ENCODE data around the gene DBP.
"Not testable (repeated sequence)": the region's sequence is repeated elsewhere in the genome, so short reads cannot be mapped to it uniquely, and the experiment has no call there.

Gene DBP

DNA sequence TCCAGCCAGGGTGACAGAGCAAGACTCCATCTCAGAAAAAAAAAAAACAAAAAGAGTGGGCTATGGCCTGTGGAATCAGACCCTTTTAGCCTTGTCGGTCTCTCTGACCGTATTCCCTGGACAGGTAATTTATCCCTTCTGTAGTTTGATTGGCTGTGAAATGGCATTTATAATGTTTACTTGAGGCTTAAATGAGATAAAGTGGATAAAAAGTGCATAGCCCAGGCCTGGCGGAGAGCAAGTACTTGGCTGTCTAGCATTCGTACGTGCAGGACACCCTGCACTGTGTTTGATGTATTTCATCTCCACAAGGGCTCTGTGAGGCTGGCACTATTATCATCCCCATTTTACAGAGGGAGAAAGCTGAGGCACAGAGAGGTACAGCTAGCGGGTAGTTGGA, 28.6 kb upstream of the DBP start:
- DNase-seq (ENCODE audit: low spot score), result no peak

DNA sequence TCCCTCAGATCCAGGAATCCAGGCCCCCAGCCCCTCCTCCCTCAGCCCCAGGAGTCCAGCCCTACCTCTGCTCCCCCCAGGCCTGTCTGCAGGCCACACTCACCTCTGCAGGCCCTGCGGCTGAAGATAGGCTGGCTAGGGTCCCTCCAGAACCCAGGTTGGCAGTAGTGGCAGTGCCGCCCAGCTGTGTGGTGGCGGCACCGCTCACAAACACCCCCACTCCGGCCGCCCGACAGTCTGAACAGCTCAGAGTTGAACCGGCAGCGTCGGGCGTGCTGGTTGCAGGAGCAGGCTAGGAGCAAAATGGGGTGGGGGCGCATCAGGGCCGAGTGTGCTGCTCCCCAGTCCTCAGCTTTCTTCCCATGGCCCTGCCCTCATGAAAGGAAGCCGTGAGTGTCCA, 27.3 kb upstream of the DBP start:
- DNase-seq (ENCODE audit: low spot score), result no peak

DNA sequence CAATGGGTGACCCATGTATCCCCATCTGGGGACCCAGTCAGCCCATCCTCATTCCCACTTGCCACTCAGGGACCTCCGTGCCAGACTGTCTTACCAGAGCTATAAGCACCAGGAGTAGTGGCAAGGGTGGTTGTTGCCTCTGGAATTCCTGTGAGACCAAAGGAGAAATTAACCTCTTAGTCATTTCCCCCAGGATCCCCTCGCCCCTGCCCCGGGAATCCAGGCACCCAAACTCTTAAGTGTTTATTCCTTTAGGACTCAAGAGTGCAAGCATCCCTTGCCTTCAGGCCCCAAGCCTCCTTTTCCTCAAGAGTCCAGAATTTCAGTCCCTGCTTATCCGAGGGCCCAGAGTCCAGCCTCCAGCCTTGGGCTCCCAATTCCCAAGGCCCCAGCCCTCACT, 26.5 kb upstream of the DBP start:
- DNase-seq (ENCODE audit: low spot score), result no peak

DNA sequence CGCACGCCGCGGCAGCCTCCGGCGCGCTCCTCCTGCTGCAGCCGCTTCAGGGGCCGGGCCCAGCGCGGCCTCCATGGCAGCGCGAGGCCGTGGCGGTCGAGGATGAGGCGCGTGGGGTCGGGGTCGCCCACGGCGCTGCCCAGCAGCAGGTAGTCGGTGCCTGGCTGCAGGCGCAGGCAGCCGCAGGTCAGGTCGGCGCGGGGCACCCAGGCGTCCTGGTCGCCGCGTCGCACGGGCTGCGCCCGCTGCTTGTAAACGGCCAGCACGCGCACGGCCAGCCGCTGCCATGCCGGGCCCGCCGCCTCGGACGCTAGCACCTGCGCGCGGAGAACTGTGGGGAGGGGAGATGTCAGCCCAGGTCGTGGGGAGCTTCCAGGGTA, 24.5 kb upstream of the DBP start:
- DNase-seq (ENCODE audit: low spot score), result no peak

DNA sequence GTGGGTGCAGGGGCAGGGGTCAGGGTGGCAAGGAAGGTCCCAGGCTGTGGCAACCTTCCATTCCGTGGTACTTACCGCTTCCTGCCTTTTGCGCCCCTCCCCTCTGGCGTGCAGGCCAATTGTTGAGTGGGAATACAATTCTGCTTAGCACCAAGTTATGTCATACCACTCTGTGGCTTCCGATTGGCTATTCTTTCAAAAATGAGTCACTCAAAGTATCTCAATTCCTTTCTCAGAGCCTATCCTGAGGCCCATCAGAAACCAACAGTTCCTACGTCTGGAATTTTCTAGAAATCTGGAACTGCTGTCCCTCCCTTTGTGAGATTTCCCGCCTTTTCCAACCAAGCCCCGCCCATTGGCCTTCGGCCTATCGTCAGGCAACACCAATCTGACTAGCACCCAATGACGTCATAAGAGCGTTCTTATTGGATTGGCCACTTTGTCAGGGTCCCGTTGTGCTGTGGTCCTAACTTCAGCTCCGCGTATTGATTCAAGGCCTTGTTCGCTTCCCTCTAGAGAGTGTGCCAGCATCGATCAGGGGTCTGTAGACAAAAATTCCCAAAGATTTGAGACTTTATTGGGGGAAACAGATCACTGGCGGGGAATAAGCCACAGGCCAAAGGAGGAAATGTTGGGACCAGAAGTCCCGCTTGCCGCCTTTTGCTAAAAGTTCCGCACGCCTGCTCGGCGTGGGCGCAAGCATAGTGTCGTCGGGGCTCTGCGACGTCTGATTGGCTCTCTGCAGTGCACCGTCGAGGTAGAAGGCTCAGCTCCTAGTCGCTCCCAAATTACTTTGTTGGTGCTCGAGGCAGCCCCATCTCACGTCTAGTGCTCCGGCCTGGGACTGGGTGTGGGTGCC, 23.9 kb upstream of the DBP start:
- peak; percentile 84 for DNase-seq (ENCODE audit: low spot score)

DNA sequence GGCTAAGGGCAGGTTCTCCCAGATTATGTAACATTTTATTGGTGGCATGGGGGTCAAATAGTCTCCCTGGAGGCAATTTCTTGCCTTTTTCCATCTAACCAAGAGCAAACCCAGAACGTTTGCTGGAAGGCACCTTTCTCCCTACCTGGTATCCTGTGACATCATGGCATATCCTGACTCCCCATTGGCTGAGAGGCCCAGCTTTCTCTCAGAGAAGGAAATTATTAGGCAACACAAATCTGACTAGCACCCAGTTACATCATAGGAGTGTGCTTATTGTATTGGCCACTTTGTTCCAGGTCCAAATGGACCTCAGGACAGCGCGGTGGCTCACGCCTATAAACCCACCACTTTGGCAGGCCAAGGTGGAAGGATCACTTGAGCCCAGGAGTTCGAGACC, 22.6 kb upstream of the DBP start:
- DNase-seq (ENCODE audit: low spot score), result no peak

DNA sequence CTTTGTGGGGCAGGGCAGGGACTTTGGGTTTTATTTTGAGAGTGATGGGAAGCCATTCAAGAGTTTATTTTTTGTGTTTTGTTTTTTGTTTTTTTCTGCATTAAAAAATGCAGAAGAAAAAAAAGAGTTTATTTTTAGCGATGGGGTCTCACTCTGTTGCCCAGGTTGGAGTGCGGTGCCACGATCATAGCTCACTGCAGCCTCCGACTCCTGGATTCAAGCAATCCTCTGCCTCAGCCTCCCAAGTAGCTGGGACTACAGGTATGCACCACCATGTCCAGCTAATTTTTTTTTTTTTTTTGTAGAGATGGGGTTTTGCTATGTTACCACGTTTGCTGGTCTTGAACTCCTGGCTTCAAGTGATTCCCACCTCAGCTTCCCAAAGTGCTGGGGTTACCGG, 21.3 kb upstream of the DBP start:
- DNase-seq (ENCODE audit: low spot score), result no peak

DNA sequence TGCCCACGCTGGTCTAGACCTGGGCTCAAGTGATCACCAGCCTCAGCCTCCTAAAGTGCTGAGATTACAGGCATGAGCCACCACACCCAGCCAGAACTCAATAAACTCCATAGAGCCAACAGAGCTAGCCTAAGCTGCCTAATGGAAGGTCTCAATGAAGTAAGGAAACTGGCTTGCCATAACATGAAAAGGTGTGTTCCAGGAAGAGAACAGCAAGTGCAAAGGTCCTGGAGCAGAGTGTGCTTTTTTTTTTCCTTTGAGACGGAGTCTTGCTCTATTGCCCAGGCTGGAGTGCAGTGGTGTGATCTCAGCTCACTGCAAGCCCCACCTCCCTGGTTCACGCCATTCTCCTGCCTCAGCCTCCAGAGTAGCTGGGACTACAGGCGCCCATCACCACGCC, 20.6 kb upstream of the DBP start:
- DNase-seq (ENCODE audit: low spot score), result not testable (repeated sequence)

DNA sequence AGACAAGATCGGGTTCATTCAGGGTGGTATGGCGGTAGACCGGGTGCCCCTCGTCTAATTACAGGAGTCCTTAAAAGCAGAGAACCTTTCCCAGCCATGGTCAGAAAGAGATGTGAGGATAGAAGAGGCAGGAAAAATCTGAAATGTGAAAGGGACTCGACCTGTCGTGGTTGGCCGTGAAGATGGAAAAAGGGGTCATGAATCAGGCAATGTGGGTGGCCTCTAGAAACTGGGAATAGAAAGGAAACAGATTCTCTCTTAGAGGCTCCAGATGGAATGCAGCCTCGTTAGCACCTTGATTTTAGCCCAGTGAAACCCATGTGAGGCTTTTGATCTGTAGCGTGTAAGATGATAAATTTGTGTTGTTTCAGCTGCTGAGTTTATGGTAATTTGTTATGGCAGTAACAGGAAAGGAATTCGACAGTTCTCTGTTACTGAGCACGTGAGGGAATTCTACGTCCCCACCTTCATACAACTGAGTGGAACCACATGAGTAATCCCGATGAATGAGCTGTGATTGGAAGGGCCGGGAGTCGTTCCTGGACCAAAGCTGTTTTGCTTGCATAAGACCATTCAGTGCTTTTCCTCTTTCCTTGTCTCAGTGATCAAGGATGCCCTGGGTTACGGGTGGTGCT, 19.8 kb upstream of the DBP start:
- DNase-seq (ENCODE audit: low spot score), result no peak

DNA sequence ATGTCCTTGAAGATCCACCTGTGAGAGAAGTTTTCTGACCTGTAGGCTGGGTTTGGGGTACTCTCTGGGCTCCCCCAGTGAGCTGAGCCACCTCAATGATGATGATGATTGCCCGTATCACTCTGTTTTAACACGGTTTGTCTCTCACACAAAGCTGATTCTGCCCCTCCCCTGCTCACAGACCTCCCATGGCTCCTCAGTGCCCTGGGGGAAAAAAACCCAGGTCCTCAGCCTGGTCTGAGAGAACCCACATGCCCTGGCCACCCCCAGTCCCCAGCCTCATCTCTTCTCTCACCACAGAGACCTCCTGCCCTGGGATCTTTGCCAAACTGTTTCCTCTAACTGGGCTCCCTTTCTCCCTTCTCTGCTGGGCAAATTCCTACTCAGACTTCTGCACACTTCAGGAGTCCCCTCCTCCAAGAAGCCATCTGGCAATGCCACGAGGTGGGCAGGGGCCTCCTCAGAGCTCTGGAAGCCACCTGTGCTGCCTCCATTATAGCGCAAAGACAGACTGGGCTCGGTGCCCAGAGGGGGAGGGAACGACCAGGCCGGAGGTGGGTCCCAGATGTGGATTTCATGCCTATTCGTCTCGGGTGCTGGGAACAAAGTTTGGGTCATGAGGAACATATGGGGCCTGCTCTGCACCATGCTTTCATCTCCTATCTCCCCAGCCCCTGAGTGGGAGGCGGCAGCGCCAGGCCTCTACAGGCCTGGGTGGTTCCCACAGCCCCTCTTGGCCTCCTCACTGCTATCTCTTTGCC, 17.3 kb upstream of the DBP start:
- DNase-seq (ENCODE audit: low spot score), result no peak

DNA sequence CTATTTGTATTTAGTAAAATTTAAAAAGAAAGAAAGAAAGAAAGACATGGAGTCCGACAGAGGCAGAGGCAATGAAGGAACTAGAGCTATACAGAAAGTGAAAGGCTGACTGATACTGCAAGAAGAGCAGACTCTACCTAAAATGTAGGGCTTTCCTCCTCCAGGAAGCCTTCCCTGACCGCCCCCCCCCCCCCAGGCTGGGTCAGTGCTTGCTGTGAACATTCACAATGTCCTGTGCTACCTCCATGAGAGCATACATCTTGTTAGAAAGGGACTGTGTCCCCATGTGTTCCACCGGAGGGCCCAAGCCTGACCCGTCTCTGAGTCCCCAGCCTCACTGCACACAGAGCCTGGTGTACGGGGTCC, 14.5 kb upstream of the DBP start:
- no peak for DNase-seq (ENCODE audit: low spot score)

DNA sequence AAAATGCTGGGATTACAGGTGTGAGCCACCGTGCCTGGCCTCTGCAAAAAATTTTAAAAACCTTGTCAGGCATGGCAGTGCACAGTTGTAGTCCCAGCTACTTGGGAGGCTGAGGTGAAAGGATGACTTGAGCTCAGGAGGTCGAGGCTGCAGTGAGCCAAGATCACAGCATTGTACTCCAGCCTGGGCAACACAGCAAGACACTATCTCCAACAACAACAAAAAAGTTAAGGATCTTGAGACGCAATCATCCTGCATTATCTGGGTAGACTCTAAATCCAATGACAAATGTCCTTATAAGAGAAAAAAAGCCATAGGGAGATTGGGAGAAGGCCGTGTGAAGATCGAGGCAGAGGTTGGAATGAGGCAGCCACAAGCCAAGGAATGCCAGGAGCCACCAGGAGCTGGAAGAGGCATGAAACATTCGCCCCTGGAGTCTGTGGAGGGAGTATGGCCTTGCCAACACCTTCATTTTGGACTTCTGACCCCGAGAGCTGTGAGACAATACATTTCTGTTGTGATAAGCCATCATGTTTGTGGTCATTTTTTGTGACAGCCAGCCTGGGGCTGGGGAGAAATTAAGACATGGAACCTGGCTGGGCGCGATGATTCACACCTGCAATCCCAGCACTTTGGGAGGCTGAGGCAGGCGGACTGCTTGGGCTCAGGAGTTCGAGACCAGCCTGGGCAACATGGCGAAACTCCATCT, 13.9 kb upstream of the DBP start:
- no peak for DNase-seq (ENCODE audit: low spot score)

DNA sequence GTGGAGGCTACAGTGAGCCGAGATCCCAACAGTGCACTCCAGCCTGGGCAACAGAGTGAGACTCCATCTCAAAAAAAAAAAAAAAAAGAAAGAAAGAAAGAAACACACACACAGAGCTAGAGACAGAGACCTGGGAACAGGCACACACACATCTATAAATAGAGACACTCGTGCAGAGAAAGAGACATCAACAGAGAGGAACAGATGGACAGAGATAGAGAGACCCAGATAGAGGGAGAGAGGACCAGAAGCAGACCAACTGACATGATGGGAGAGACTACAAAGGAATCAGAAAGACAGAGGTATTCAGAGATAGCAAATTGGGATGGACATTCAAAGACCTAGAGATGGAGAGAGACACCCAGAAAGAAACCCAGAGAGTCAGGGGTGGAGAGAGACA, 11.0 kb upstream of the DBP start:
- DNase-seq (ENCODE audit: low spot score), result no peak

DNA sequence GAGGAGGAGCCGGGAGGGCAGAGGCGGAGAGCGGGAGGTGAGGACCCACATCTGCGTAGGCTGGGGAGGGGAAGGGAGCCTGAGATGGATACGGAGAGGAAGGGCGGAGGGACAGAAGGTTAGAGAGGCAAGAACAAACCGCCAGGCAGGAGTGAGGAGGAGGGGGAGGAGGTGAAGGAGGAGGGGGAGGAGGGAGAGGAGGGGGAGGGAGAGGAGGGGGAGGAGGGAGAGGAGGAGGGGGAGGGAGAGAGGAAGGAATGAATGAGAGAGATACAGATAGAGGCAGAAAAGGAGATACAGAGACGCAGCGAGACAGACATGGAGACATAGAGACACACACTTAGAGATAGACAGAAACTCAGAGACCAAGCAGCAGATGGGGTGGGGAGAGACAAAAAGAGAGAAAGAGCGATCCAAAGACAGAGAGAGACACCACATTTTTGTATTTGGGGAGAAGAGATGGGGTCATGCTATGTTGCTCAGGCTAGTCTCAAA, 9.6 kb upstream of the DBP start:
- no peak for DNase-seq (ENCODE audit: low spot score)

DNA sequence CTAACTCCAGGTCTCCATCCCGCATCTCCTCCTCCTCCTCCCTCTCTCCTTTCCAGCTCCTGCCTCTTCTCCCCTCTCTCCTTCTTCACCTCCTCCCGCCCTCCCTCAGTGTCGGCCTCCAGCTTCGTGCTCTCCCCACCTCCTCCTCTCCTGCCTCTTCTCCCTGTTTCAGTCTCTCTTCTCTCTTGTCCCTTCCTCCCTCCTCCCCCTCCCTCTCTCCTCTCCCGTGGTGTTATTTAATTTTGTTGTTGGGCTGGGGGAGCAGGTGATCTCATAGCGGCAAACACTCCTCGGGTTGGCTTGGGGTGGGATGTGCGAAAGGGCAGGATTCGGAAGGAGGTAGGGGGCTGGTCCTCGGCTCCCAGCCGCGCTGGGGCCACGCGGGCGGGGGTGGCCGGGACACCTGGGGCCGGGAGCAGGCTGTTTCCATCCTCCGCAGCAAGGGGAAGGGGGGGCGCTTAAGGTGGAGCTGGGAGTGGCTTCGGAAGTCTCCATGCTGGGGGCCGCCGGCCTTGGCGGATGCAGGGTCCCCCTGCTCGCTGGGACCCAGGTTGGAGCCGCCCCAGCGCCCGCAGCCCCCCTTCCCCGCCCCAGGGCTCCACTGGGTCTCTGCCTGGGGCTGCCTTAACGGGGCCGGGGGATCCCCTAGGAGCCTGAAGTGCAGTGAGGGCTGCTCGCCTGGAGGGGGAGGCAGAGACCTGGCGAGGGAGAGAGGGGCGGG, 9.0 kb upstream of the DBP start, which contains the start of gene CA11:
Gene CA11 (minus strand): TSS at position 187 of the 721 bp plus-strand sequence. CDS start 555 bp downstream, outside the sequence.
- DNase-seq (ENCODE audit: low spot score), result peak; percentile 94

DNA sequence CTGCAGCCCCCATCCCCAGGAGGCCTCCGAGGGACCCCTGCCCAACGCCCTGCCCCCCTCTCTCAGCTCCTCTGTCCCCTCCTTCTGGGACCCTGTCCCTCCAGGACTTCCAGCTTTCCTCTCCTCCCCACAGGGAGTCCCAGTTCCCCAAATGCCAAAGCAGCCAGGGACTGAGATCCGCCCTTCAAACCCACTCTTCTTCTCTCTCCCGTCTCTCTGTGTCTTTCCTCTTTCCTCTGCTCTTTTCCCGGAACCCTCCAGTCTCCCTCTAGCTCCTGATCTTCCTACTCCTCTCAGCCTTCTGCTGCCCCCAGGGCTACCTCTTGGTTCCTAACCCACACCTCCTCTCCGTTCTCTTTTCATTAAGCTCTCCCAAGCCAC, 8.4 kb upstream of the DBP start:
- no peak for DNase-seq (ENCODE audit: low spot score)

DNA sequence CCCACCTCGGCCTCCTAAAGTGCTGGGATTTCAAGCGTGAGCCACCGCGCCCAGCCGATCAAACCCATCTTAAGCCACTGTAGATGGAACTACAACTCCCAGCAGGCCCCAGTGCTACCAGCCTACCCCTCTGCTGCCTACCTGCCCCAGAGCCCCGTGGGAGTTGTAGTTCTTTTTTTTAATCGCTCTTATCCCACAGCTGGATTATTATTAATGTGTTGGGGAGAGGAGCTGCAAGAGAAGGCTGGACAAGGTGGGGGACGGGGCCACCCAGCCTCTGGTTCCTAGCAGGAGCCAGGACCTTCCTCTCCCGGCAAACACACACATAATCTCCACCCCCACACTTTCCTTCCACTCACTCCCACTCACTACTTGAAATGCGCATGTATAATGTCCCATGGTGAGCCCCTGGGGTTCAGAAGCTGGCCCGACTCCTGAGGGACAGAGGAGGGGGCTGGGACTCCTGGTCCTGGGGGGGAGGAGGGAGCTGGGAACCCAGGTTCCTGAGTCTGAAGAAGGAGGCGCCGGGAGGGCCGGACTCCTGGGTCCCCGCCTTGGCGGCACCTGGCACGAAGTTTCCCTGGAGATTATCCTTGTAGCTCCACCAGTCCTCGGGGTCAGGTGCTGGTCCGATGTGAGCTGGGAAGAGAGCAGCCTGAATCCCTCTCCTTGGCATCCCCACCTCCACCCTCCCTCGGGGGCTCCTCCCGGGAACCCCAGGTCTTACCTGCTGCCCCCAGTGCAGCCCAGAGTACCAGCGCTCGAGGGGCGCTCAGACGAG, 7.8 kb upstream of the DBP start:
- peak; percentile 77 for DNase-seq (ENCODE audit: low spot score)

DNA sequence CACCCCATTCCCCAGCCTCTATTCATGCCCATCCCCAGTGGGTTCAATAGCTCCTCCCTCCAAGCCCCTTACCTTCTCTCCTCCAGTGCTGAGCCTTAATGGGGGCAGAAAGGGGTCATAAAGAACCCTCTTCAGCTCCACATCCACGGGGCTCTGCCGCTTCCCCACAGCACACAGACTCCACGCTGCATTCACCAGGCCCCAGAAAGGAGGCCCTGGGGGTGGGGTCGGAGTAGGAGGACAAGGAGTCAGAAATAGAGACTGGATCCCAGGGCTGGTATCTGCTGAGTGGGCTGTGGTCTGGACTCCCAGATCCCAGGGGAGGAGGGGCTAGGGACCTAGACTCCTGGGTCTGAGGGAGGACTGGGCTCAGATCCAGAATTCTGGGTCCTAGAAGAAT, 7.2 kb upstream of the DBP start:
- DNase-seq (ENCODE audit: low spot score), result no peak

DNA sequence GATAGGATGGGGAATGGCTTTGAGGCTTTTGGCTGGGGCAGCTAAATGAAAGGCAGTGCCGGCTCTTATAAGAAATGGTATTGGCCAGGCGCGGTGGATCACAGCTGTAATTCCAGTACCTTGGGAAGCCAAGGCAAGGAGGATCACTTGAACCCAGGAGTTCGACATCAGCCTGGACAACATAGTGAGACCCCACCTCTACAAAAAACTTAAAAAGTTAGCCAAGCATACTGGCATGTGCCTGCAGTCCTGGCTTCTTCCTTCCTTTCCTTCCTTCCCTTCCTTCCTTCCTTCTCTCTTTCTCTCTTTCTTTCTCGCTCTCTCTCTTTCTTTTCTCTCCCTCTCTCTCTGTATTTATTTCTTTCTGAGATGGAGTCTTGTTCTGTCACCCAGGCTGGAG, 5.7 kb upstream of the DBP start:
- DNase-seq (ENCODE audit: low spot score), result no peak

DNA sequence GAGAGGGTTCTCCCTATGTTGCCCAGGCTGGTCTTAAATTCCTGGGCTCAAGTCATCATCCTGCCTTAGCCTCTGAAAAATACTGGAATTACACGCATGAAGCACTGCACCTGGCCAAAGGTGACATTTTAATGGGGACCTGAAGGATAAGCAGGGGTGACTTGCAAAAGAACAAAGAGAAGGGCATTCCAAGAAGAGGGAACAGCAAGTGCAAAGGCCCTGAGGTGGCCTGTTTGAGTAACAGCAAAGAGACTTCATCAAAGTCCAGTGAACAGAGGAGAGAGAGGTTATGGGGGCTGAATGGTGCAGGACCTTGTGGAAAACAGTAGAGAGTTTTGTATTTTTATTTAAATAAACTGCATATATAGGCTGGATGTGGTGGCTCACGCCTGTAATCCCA, 4.7 kb upstream of the DBP start:
- DNase-seq (ENCODE audit: low spot score), result no peak
